ENCODE data around the gene CCNY.

CCNY gene

GRCh38 chr10:35486297-35486990, 150.1 kb downstream of the CCNY start:
- no peak for TF ChIP-seq YY1 (IDR thresholded peaks at IDR 0.05; ENCODE audit: low read depth)
- no peak for TF ChIP-seq TCF12 (IDR thresholded peaks at IDR 0.05; ENCODE audit: low read depth)
- no peak for TF ChIP-seq CEBPB (IDR thresholded peaks at IDR 0.05)
- TF ChIP-seq REST (IDR thresholded peaks at IDR 0.05; ENCODE audit: low read depth), result no peak
- TF ChIP-seq CREB1 (IDR thresholded peaks at IDR 0.05; ENCODE audit: low read depth), result no peak
- no peak for TF ChIP-seq FOXM1 (IDR thresholded peaks at IDR 0.05; ENCODE audit: borderline replicate concordance, low read depth)
- no peak for TF ChIP-seq RAD21 (IDR thresholded peaks at IDR 0.05; ENCODE audit: low read depth)
- no peak for TF ChIP-seq TEAD4 (IDR thresholded peaks at IDR 0.05)
- no peak for TF ChIP-seq ZBTB7A (IDR thresholded peaks at IDR 0.05; ENCODE audit: low read depth)
- no peak for TF ChIP-seq TAF1 (IDR thresholded peaks at IDR 0.05; ENCODE audit: low read depth)
- no peak for TF ChIP-seq NFIC (IDR thresholded peaks at IDR 0.05)
- no peak for TF ChIP-seq MAX (IDR thresholded peaks at IDR 0.05)
- TF ChIP-seq USF1 (IDR thresholded peaks at IDR 0.05), result no peak
- no peak for TF ChIP-seq EGR1 (IDR thresholded peaks at IDR 0.05)
- TF ChIP-seq EP300 (IDR thresholded peaks at IDR 0.05; ENCODE audit: borderline replicate concordance), result no peak

- TF ChIP-seq USF1 (IDR thresholded peaks at IDR 0.05) (no peak), RAD21 (IDR thresholded peaks at IDR 0.05; ENCODE audit: low read depth) (no peak)
Observed at GRCh38 chr10:35487336-35488034, 151.2 kb downstream of the CCNY start.

- TF ChIP-seq EGR1 (IDR thresholded peaks at IDR 0.05) (no peak), ZBTB7A (IDR thresholded peaks at IDR 0.05; ENCODE audit: low read depth) (no peak), TCF12 (IDR thresholded peaks at IDR 0.05; ENCODE audit: low read depth) (no peak)
Observed at GRCh38 chr10:35488228-35488627, 151.9 kb downstream of the CCNY start.

GRCh38 chr10:35492386-35493195, 156.3 kb downstream of the CCNY start:
- TF ChIP-seq RAD21 (IDR thresholded peaks at IDR 0.05; ENCODE audit: low read depth) (no peak), USF1 (IDR thresholded peaks at IDR 0.05) (peak; percentile 51), TCF12 (IDR thresholded peaks at IDR 0.05; ENCODE audit: low read depth) (no peak), EP300 (IDR thresholded peaks at IDR 0.05; ENCODE audit: borderline replicate concordance) (no peak)

- no peak for TF ChIP-seq MAX (IDR thresholded peaks at IDR 0.05)
- no peak for TF ChIP-seq EP300 (IDR thresholded peaks at IDR 0.05; ENCODE audit: borderline replicate concordance)
Observed at GRCh38 chr10:35493196-35494118, 157.1 kb downstream of the CCNY start.

GRCh38 chr10:35495521-35496119, 159.3 kb downstream of the CCNY start:
- no peak for TF ChIP-seq CREB1 (IDR thresholded peaks at IDR 0.05; ENCODE audit: low read depth)
- TF ChIP-seq CEBPB (IDR thresholded peaks at IDR 0.05), result peak; percentile 41; the same call in 1 of the 2 replicates

Measured in Ishikawa (cell line).